ENCODE measurements around the gene ZYX.
A peak's percentile ranks its signal among the peaks of the same experiment; 100 is the strongest.

ZYX gene

GRCh38 chr7:143392875-143393266, 11.7 kb downstream of the ZYX start:
- Histone ChIP-seq H3K4me3 (ENCODE audit: low read length in 2 of 2) (no peak overlapping the region), H3K36me3 (ENCODE audit: control insufficient read depth in 2 of 2, insufficient read depth in 2 of 2, low read length in 2 of 2) (peaks cover 28 to 40% of the 10 kb centered on the region in 2 donors), H3K27me3 (ENCODE audit: control insufficient read depth in 1 of 2, insufficient read depth in 2 of 2, low read length in 2 of 2) (no peaks in the 10 kb centered on the region), H3K4me1 (ENCODE audit: control insufficient read depth, insufficient read depth, low read length) (peaks cover 55% of the 10 kb centered on the region), H3K9ac (ENCODE audit: low read length in 2 of 2) (no peak overlapping the region), H3K9me3 (ENCODE audit: control insufficient read depth in 2 of 2, low read length in 2 of 2) (no peaks in the 10 kb centered on the region), H3K27ac (ENCODE audit: low read length) (no peak overlapping the region)

GRCh38 chr7:143393267-143394041, 12.3 kb downstream of the ZYX start:
- H3K9ac ChIP-seq (ENCODE audit: low read length in 2 of 2): no peak overlapping the region
- H3K4me3 ChIP-seq (ENCODE audit: low read length in 2 of 2): no peak overlapping the region
- H3K27ac ChIP-seq (ENCODE audit: low read length): peak overlapping the region; percentile 31
- H3K36me3 ChIP-seq (ENCODE audit: control insufficient read depth in 2 of 2, insufficient read depth in 2 of 2, low read length in 2 of 2): peaks cover 22 to 34% of the 10 kb centered on the region in 2 donors
- H3K27me3 ChIP-seq (ENCODE audit: control insufficient read depth in 1 of 2, insufficient read depth in 2 of 2, low read length in 2 of 2): no peaks in the 10 kb centered on the region
- H3K4me1 ChIP-seq (ENCODE audit: control insufficient read depth, insufficient read depth, low read length): peaks cover 50% of the 10 kb centered on the region
- no peaks in the 10 kb centered on the region for H3K9me3 ChIP-seq (ENCODE audit: control insufficient read depth in 2 of 2, low read length in 2 of 2)

- Histone ChIP-seq H3K4me3 (ENCODE audit: low read length in 2 of 2) (no peak overlapping the region), H3K9me3 (ENCODE audit: control insufficient read depth in 2 of 2, low read length in 2 of 2) (no peaks in the 10 kb centered on the region), H3K36me3 (ENCODE audit: control insufficient read depth in 2 of 2, insufficient read depth in 2 of 2, low read length in 2 of 2) (peaks cover 17 to 28% of the 10 kb centered on the region in 2 donors), H3K9ac (ENCODE audit: low read length in 2 of 2) (no peak overlapping the region), H3K27ac (ENCODE audit: low read length) (no peak overlapping the region), H3K4me1 (ENCODE audit: control insufficient read depth, insufficient read depth, low read length) (peaks cover 44% of the 10 kb centered on the region), H3K27me3 (ENCODE audit: control insufficient read depth in 1 of 2, insufficient read depth in 2 of 2, low read length in 2 of 2) (no peaks in the 10 kb centered on the region)
These were observed 12.9 kb downstream of the ZYX start for GRCh38 chr7:143394068-143394467.

GRCh38 chr7:143394777-143395176, 13.6 kb downstream of the ZYX start:
- H3K9me3 ChIP-seq (ENCODE audit: control insufficient read depth in 2 of 2, low read length in 2 of 2): no peaks in the 10 kb centered on the region
- H3K9ac ChIP-seq (ENCODE audit: low read length in 2 of 2): no peak overlapping the region
- H3K4me3 ChIP-seq (ENCODE audit: low read length in 2 of 2): no peak overlapping the region
- H3K4me1 ChIP-seq (ENCODE audit: control insufficient read depth, insufficient read depth, low read length): peaks cover 43% of the 10 kb centered on the region
- H3K27me3 ChIP-seq (ENCODE audit: control insufficient read depth in 1 of 2, insufficient read depth in 2 of 2, low read length in 2 of 2): no peaks in the 10 kb centered on the region
- peaks cover 11 to 21% of the 10 kb centered on the region in 2 donors for H3K36me3 ChIP-seq (ENCODE audit: control insufficient read depth in 2 of 2, insufficient read depth in 2 of 2, low read length in 2 of 2)
- H3K27ac ChIP-seq (ENCODE audit: low read length): no peak overlapping the region

GRCh38 chr7:143395187-143396149, 14.3 kb downstream of the ZYX start:
- H3K4me3 ChIP-seq (ENCODE audit: low read length in 2 of 2): no peak overlapping the region
- no peak overlapping the region for H3K27ac ChIP-seq (ENCODE audit: low read length)
- H3K9ac ChIP-seq (ENCODE audit: low read length in 2 of 2): no peak overlapping the region
- H3K9me3 ChIP-seq (ENCODE audit: control insufficient read depth in 2 of 2, low read length in 2 of 2): no peaks in the 10 kb centered on the region
- peaks cover 36% of the 10 kb centered on the region for H3K4me1 ChIP-seq (ENCODE audit: control insufficient read depth, insufficient read depth, low read length)
- H3K36me3 ChIP-seq (ENCODE audit: control insufficient read depth in 2 of 2, insufficient read depth in 2 of 2, low read length in 2 of 2): peaks cover 4 to 14% of the 10 kb centered on the region in 2 donors
- no peaks in the 10 kb centered on the region for H3K27me3 ChIP-seq (ENCODE audit: control insufficient read depth in 1 of 2, insufficient read depth in 2 of 2, low read length in 2 of 2)

GRCh38 chr7:143396182-143396581, 15.0 kb downstream of the ZYX start:
- peaks cover 29% of the 10 kb centered on the region for H3K4me1 ChIP-seq (ENCODE audit: control insufficient read depth, insufficient read depth, low read length)
- H3K9ac ChIP-seq (ENCODE audit: low read length in 2 of 2): no peak overlapping the region
- H3K4me3 ChIP-seq (ENCODE audit: low read length in 2 of 2): no peak overlapping the region
- H3K27me3 ChIP-seq (ENCODE audit: control insufficient read depth in 1 of 2, insufficient read depth in 2 of 2, low read length in 2 of 2): no peaks in the 10 kb centered on the region
- H3K9me3 ChIP-seq (ENCODE audit: control insufficient read depth in 2 of 2, low read length in 2 of 2): no peaks in the 10 kb centered on the region
- no peak overlapping the region for H3K27ac ChIP-seq (ENCODE audit: low read length)
- peaks cover 0 to 12% of the 10 kb centered on the region in 2 donors for H3K36me3 ChIP-seq (ENCODE audit: control insufficient read depth in 2 of 2, insufficient read depth in 2 of 2, low read length in 2 of 2)

- Histone ChIP-seq H3K36me3 (ENCODE audit: control insufficient read depth in 2 of 2, insufficient read depth in 2 of 2, low read length in 2 of 2) (peaks cover 0 to 10% of the 10 kb centered on the region in 2 donors), H3K9me3 (ENCODE audit: control insufficient read depth in 2 of 2, low read length in 2 of 2) (no peaks in the 10 kb centered on the region), H3K27me3 (ENCODE audit: control insufficient read depth in 1 of 2, insufficient read depth in 2 of 2, low read length in 2 of 2) (no peaks in the 10 kb centered on the region), H3K4me3 (ENCODE audit: low read length in 2 of 2) (no peak overlapping the region), H3K9ac (ENCODE audit: low read length in 2 of 2) (no peak overlapping the region), H3K27ac (ENCODE audit: low read length) (no peak overlapping the region), H3K4me1 (ENCODE audit: control insufficient read depth, insufficient read depth, low read length) (peaks cover 21% of the 10 kb centered on the region)
These were observed 15.7 kb downstream of the ZYX start for GRCh38 chr7:143396625-143397556.

- H3K27me3 ChIP-seq (ENCODE audit: control insufficient read depth in 1 of 2, insufficient read depth in 2 of 2, low read length in 2 of 2): no peaks in the 10 kb centered on the region
- H3K4me3 ChIP-seq (ENCODE audit: low read length in 2 of 2): no peak overlapping the region
- no peak overlapping the region for H3K27ac ChIP-seq (ENCODE audit: low read length)
- no peak overlapping the region for H3K9ac ChIP-seq (ENCODE audit: low read length in 2 of 2)
- peaks cover 16% of the 10 kb centered on the region for H3K4me1 ChIP-seq (ENCODE audit: control insufficient read depth, insufficient read depth, low read length)
- H3K36me3 ChIP-seq (ENCODE audit: control insufficient read depth in 2 of 2, insufficient read depth in 2 of 2, low read length in 2 of 2): peaks cover 0 to 9% of the 10 kb centered on the region in 2 donors
- H3K9me3 ChIP-seq (ENCODE audit: control insufficient read depth in 2 of 2, low read length in 2 of 2): no peaks in the 10 kb centered on the region
These were observed 16.8 kb downstream of the ZYX start for GRCh38 chr7:143397710-143398530.

GRCh38 chr7:143398616-143399015, 17.5 kb downstream of the ZYX start:
- Histone ChIP-seq H3K9ac (ENCODE audit: low read length in 2 of 2) (no peak overlapping the region), H3K4me1 (ENCODE audit: control insufficient read depth, insufficient read depth, low read length) (peaks cover 9% of the 10 kb centered on the region), H3K27ac (ENCODE audit: low read length) (no peak overlapping the region), H3K9me3 (ENCODE audit: control insufficient read depth in 2 of 2, low read length in 2 of 2) (no peaks in the 10 kb centered on the region), H3K4me3 (ENCODE audit: low read length in 2 of 2) (no peak overlapping the region), H3K27me3 (ENCODE audit: control insufficient read depth in 1 of 2, insufficient read depth in 2 of 2, low read length in 2 of 2) (no peaks in the 10 kb centered on the region), H3K36me3 (ENCODE audit: control insufficient read depth in 2 of 2, insufficient read depth in 2 of 2, low read length in 2 of 2) (peaks cover 0 to 4% of the 10 kb centered on the region in 2 donors)

Data from stomach smooth muscle (tissue), 2 donors.